Lung microvascular endothelial cell (primary cell): Measurements from ENCODE around the gene EDC4. TPM values are rescaled to one million over a fixed set of nuclear protein-coding genes. Genes with fewer than 3 reads are reported as not detected.

Experiments
- DNase-seq, 2 donors: peaks; one replicate each; pipeline versions ENCODE4 v3.0.0 to v3.0.0-alpha.2; 2010; ENCODE audit warnings: low read depth in 2 of 2
- total RNA-seq: library from RNA; depleted of rRNA; stranded (reverse); fragments of >200 nt; gene quantifications from 2 replicates; pipeline ENCODE4 v1.2.1, GENCODE V29; 2014

EDC4 gene
- total RNA-seq, 1 donor from 2014 or later = 42.9 TPM

DNA sequence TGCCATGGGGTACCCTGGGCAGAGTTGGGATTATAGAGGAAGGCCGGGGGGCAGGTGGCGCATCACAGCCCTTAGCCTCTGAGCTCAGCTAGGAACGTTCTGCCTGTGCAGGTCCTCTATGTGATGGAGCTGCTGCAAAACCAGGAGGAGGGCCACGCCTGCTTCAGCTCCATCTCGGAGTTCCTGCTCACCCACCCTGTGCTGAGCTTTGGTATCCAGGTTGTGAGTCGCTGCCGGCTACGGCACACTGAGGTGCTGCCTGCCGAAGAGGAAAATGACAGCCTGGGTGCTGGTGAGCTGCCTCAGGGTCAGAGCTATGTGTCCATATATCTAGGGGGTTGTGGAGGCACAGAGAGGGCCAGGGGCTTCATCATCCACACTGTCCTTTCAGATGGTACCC is 6.0 kb downstream of the EDC4 start:
- no peak for DNase-seq

DNA sequence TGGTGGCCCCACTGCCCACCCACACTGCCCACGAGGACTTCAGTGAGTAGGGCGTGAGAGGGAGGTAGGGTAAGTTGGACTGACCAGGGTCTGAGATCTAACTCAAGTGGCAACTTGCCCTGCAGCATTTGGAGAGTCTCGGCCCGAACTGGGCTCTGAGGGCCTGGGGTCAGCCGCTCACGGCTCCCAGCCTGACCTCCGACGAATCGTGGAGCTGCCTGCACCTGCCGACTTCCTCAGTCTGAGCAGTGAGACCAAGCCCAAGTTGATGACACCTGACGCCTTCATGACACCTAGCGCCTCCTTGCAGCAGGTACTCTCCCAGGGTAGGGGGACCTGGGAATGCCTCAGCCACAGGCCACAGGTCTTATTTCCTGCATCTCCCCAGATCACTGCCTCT is 6.6 kb downstream of the EDC4 start:
- no peak for DNase-seq

GRCh38 chr16:67879936-67880335 is 7.1 kb downstream of the EDC4 start:
- DNase-seq = no peak

DNA sequence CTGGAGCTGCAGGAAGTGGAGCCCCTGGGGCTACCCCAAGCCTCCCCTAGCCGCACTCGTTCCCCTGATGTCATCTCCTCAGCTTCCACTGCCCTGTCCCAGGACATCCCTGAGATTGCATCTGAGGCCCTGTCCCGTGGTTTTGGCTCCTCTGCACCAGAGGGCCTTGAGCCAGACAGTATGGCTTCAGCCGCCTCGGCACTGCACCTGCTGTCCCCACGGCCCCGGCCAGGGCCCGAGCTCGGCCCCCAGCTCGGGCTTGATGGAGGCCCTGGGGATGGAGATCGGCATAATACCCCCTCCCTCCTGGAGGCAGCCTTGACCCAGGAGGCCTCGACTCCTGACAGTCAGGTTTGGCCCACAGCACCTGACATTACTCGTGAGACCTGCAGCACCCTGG is 7.7 kb downstream of the EDC4 start:
- DNase-seq = no peak

DNA sequence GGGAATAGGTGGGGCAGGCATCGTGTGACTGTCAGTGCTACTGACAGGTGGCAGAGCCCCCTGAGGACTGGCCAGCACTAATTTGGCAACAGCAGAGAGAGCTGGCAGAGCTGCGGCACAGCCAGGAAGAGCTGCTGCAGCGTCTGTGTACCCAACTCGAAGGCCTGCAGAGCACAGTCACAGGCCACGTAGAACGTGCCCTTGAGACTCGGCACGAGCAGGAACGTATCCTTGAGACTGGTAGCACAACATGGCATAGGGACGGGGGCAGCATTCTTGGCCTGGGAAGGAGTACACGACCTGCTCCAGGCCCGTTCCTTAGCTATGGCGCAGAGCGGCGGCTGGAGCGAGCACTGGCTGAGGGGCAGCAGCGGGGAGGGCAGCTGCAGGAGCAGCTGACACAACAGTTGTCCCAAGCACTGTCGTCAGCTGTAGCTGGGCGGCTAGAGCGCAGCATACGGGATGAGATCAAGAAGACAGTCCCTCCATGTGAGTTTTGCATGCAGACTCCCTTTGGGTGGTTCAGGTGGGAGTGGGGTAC is 8.8 kb downstream of the EDC4 start:
- DNase-seq = no peak

DNA sequence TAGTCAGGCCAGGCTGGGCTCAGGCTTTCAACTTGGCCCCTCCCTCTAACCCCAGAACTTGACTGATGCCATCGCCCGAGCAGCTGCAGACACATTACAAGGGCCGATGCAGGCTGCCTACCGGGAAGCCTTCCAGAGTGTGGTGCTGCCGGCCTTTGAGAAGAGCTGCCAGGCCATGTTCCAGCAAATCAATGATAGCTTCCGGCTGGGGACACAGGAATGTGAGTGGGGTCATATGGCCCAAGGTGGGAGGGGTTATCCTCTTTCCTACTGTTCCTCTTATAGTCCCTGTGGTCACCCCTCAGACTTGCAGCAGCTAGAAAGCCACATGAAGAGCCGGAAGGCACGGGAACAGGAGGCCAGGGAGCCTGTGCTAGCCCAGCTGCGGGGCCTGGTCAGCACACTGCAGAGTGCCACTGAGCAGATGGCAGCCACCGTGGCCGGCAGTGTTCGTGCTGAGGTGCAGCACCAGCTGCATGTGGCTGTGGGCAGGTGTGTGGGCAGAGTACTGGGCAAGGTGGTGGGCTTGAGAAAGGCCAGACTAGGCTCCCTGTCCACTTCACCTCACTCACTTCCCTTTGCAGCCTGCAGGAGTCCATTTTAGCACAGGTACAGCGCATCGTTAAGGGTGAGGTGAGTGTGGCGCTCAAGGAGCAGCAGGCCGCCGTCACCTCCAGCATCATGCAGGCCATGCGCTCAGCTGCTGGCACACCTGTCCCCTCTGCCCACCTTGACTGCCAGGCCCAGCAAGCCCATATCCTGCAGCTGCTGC is 9.7 kb downstream of the EDC4 start:
- peak; percentile 33 to 61 for DNase-seq

- no peak for DNase-seq
Measured at GRCh38 chr16:67883146-67883871, 10.5 kb downstream of the EDC4 start.

DNA sequence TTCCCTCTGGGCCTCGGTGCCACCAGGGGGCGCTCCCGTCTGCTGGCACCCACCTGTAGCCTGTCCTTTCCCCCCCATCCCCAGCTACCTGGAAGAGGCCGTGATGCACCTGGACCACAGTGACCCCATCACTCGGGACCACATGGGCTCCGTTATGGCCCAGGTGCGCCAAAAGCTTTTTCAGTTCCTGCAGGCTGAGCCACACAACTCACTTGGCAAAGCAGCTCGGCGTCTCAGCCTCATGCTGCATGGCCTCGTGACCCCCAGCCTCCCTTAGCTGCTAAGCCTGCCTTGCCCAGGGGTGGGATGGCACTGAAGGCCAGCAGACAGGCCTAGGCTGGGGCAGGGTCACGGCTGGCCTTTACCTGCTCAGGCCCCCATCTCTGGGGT is 11.0 kb downstream of the EDC4 start:
- DNase-seq = peak; percentile 60 to 72

DNA sequence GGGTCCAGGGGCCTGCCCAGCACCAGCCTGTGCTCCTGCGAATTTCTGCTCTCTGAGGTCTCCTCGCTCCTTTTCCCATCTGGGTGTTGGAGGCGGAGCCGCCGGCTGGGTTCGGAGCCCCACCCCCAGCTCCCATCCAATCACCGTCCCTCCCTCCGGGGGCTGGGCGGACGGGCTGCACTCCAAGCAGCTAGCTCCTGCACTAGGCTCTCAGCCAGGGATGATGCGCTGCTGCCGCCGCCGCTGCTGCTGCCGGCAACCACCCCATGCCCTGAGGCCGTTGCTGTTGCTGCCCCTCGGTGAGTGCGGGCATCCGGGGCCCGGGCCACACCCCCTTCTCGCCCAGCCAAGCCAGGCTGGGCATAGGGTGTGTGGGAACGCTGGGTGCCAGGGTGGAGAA is 11.8 kb downstream of the EDC4 start, which contains the start of gene NRN1L:
NRN1L (plus strand) TSS at position 202 of the 400 bp plus-strand sequence; CDS start at position 221, 19 bp downstream.
- peak; percentile 76 to 93 for DNase-seq

DNA sequence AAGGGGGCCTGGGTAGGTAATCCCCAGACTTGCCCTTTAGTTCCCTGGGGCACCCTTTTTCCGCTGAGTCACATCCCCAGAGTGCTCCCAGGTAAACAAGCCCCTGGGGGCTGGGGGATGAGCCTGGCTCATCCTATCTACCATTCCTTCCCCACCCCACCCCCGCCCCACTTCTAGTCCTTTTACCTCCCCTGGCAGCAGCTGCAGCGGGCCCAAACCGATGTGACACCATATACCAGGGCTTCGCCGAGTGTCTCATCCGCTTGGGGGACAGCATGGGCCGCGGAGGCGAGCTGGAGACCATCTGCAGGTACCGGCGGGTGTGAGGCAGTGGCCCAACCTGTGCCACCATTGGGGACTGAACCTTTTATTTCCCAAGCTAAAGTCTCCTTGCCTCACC is 12.7 kb downstream of the EDC4 start:
- no peak for DNase-seq

- no peak for DNase-seq
Measured at GRCh38 chr16:67885976-67886375, 13.1 kb downstream of the EDC4 start.

- no peak for DNase-seq
Measured at GRCh38 chr16:67886387-67886786, 13.5 kb downstream of the EDC4 start.

DNA sequence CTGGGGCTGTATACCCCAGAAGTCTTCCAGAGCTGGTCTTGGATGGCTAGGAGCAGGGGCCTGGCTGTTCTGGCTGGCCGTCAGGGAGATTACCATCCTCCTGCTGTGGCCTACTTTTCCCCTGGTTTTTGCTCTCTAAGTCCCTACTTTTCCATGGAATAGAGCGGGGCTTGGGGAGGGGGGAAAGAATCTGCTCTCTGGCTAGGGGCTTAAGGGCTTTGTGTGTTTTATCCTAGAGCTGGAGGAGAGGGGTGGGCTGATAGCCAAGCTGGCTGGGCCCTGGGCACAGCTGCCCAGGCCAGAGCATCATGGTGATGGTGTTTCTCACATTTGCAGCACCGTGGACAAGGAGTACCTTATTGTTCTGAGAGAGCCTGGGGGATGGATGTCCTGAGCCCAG is 15.5 kb downstream of the EDC4 start:
- DNase-seq = no peak

GRCh38 chr16:67892375-67892774 is 19.5 kb downstream of the EDC4 start:
- DNase-seq = no peak

DNA sequence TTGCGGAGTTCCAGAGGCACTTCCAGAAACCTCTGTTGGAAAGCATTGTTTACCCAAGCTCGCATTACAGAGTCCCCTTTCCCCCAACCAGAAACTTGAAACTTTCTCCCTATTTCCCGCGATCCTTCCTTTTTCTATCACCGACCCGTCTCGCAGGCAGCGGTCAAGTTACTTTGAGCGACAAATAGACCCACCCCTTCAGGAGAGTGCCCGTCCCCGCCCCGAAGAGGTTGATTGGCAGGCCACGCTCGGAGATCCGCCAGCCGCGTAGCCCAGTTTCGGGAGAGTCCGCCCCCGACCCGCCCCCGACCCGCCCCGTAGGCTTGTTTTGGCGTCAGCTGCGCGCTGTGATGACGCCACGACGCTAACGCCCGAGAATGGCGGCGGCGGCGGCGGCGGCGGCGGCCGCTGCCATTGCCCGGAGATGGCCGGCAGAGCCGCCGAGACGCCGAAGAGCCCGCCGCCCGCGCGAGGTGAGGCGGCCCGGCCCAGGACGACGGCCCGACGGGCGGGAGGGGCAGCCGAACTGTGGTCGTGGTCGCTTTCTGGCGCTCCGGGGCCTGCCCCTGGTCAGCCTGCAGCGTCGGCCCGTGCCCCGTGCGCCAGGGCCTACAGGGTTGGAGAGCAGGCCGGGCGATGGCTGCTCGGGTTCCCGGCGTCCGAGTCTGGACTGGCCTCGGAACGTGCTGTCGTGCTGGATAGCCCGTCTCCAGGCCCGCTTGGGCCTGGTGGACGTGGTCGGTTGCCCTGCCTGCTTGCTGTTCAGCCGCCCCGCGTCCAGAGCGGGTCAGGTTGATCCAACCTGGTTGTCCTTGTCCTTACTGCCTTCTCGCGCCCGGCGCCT is 20.3 kb downstream of the EDC4 start, which contains the start of gene PSKH1:
PSKH1 (plus strand) TSS at position 356 of the 844 bp plus-strand sequence. CDS start 15,496 bp downstream, outside the sequence.
- DNase-seq = peak; percentile 97

GRCh38 chr16:67893743-67894399 is 21.0 kb downstream of the EDC4 start:
- DNase-seq = no peak

GRCh38 chr16:67897231-67897630 is 24.4 kb downstream of the EDC4 start:
- DNase-seq = peak in 1 of 2 donors; percentile 81

DNA sequence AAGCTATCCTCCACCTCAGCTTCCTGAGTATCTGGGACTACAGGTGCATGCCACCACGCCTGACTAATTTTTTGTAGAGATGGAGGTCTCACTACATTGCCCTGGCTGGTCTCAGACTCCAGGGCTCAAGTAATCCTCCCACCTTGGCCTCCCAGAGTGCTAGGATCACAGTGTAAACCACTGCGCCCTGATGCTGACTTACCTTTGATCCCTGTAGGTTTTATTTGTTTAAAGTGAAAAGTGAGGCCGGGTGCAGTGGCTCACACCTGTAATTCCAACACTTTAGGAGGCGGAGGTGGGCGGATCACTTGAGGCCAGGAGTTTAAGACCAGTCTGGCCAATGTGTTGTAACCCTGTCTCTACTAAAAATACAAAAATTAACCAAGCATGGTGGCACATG is 28.9 kb downstream of the EDC4 start:
- DNase-seq = no peak

- peak; percentile 44 to 86 for DNase-seq
Measured at GRCh38 chr16:67902831-67903230, 30.0 kb downstream of the EDC4 start.

DNA sequence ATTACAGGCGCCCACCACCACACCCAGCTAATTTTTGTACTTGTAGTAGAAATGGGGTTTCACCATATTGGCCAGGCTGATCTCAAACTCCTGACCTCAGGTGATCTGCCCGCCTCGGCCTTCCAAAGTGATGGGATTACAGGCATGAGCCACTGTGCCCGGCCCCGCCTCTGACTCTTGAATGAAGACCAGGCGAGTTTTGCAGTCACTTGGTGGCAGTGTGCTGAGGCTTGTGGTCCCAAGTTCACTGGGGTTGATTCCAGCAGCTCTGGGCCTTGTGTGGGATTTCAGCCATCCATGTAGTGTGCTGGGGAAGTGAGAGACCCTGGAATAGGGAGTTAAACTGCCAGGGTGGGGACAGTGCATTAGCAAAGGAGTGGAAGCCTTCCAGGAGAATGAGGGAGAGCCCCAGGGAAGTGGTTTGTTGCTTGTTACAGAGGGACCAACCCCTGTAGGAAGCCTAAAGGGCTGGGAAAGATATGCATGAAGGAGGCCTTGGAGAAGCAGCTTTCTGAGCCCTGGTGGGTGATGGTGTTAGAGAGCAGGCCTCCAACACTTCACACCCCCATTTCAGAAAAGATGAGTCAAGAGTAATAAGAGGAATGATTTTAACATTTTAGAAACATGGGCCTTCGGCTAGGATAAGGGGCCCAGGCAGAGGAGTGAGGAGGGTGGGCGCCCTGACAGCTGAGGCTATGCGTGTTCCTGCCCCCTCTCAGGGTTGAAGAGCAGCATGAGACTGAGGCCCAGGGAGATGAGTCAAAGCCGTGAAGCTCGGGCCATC is 34.7 kb downstream of the EDC4 start:
- no peak for DNase-seq
